ENCODE results near the gene ARMH1.

GRCh38 chr1:44652445-44653106 is 21.9 kb upstream of the ARMH1 start:
- TF ChIP-seq EZH2 (IDR thresholded peaks at IDR 0.05; ENCODE audit: insufficient read depth, poor library complexity, severe bottlenecking) (no peak), EZH2phosphoT487 (IDR thresholded peaks at IDR 0.05; ENCODE audit: insufficient read depth, low read depth) (no peak)
